ENCODE measurements around the gene EIF2B2. TPM values are rescaled to one million over a fixed set of nuclear protein-coding genes. Genes with fewer than 3 reads are reported as not detected.

EIF2B2 gene
- total and polyA plus RNA-seq, 2 experiments from 2014 or later = 39.2 to 40.5 TPM

DNA sequence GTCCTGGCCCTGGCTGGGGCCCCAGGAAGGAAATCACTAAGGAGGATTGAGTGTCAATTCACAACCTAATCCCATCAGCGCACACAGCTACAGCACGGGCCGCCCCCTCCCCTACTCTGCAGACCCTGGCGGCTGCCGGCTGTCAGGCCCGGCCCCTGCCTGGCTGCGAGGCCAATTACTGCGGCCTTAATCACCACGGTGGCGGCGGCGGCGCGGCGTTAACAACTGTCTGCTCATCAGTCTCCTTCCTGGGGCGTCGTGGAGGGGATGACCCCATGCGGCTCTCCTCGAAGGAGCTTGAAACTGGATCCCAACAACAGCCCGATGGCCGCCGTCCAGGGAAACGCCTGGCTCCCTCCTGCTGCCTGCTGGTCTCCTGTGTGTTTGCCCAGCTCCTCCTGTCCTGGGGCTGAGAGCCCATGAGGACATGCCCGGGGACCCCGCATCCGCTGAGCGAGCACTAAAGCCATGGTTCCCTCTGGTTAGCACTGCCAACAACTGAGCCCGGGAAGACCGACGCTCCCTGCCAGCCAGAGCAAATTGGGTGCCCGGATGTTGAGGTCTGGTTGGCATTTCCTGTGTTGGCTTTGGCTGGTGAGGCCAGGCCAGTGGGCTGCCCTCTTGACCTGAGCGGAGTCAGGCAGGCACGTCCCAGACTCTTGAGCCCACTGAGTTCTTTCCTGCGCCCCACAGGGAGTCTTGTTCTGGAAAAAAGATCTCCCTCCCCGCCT is 21.8 kb upstream of the EIF2B2 start (continued):
- TF ChIP-seq, protein P1, sequence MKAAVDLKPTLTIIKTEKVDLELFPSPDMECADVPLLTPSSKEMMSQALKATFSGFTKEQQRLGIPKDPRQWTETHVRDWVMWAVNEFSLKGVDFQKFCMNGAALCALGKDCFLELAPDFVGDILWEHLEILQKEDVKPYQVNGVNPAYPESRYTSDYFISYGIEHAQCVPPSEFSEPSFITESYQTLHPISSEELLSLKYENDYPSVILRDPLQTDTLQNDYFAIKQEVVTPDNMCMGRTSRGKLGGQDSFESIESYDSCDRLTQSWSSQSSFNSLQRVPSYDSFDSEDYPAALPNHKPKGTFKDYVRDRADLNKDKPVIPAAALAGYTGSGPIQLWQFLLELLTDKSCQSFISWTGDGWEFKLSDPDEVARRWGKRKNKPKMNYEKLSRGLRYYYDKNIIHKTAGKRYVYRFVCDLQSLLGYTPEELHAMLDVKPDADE (IDR thresholded peaks at IDR 0.05) = no peak
- TF ChIP-seq JUNB (IDR thresholded peaks at IDR 0.05; ENCODE audit: unreplicated experiment) (no peak), NANOG (IDR thresholded peaks at IDR 0.05; ENCODE audit: borderline replicate concordance) (no peak)
- TF ChIP-seq, protein P2, sequence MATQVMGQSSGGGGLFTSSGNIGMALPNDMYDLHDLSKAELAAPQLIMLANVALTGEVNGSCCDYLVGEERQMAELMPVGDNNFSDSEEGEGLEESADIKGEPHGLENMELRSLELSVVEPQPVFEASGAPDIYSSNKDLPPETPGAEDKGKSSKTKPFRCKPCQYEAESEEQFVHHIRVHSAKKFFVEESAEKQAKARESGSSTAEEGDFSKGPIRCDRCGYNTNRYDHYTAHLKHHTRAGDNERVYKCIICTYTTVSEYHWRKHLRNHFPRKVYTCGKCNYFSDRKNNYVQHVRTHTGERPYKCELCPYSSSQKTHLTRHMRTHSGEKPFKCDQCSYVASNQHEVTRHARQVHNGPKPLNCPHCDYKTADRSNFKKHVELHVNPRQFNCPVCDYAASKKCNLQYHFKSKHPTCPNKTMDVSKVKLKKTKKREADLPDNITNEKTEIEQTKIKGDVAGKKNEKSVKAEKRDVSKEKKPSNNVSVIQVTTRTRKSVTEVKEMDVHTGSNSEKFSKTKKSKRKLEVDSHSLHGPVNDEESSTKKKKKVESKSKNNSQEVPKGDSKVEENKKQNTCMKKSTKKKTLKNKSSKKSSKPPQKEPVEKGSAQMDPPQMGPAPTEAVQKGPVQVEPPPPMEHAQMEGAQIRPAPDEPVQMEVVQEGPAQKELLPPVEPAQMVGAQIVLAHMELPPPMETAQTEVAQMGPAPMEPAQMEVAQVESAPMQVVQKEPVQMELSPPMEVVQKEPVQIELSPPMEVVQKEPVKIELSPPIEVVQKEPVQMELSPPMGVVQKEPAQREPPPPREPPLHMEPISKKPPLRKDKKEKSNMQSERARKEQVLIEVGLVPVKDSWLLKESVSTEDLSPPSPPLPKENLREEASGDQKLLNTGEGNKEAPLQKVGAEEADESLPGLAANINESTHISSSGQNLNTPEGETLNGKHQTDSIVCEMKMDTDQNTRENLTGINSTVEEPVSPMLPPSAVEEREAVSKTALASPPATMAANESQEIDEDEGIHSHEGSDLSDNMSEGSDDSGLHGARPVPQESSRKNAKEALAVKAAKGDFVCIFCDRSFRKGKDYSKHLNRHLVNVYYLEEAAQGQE (IDR thresholded peaks at IDR 0.05; ENCODE audit: unreplicated experiment) = no peak

DNA sequence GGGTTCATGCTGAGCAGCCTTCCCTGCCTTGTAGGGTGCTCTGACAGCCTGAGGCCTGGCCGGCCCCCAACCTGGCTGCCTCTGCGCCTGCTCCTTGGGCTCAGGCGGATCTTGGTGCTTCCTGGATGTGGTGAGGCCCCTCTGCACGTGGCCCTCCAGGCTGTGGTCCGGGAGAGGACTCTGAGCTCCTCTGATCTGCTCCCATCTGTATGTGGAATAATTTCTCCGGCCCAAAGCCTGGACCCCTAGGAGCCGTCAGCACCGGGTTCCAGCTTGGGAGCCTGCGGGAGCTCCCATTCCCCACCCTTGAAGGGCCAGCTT is 21.3 kb upstream of the EIF2B2 start:
- Histone ChIP-seq H2AFZ (peak overlapping the region; percentile 94), H3K27me3 (ENCODE audit: insufficient read depth) (no peaks in the 10 kb centered on the region), H3K4me3 (no peak overlapping the region), H3K79me2 (replicated peaks; ENCODE audit: insufficient read depth) (no peaks in the 10 kb centered on the region), H3K9me2 (ENCODE audit: insufficient read depth) (no peaks in the 10 kb centered on the region), H3K4me2 (no peak overlapping the region), H3K4me1 (ENCODE audit: insufficient read depth) (peaks cover 30% of the 10 kb centered on the region), H3F3A (replicated peaks; ENCODE audit: low read depth) (peaks cover 8% of the 10 kb centered on the region; the same call in 1 of the 2 replicates), H4K20me1 (replicated peaks; ENCODE audit: insufficient read depth) (no peaks in the 10 kb centered on the region), H3K27ac (ENCODE audit: low read depth) (no peak overlapping the region), H3K36me3 (ENCODE audit: insufficient read depth) (no peaks in the 10 kb centered on the region)
- DNase-seq (ENCODE audit: low spot score) (no peak), ATAC-seq (no peak)
- H3K4me1 Mint-ChIP-seq = peaks cover 42% of the 10 kb centered on the region
- no peaks in the 10 kb centered on the region for H3K36me3 Mint-ChIP-seq (ENCODE audit: low read depth)
- H3K27me3 Mint-ChIP-seq (ENCODE audit: insufficient read depth, low read depth, poor library complexity) = peaks cover 12% of the 10 kb centered on the region
- H3K27ac Mint-ChIP-seq = no peak overlapping the region
- no peak overlapping the region for H3K4me3 Mint-ChIP-seq
- no peaks in the 10 kb centered on the region; the same call in 2 of the 3 replicates for H3K9me3 Mint-ChIP-seq
- TF ChIP-seq ZNF114 (CRISPR knock-in tag; IDR thresholded peaks at IDR 0.05) (no peak), EZH2 (IDR thresholded peaks at IDR 0.05; ENCODE audit: low read depth, unreplicated experiment) (no peak), STAT1 (IDR thresholded peaks at IDR 0.05; ENCODE audit: unreplicated experiment) (no peak), JUNB (IDR thresholded peaks at IDR 0.05; ENCODE audit: unreplicated experiment) (no peak), CREB1 (CRISPR knock-in tag; IDR thresholded peaks at IDR 0.05; ENCODE audit: low read depth) (no peak), EZH2phosphoT487 (IDR thresholded peaks at IDR 0.05; ENCODE audit: unreplicated experiment) (no peak)
- TF ChIP-seq, protein P2 (IDR thresholded peaks at IDR 0.05; ENCODE audit: unreplicated experiment) = no peak
- TF ChIP-seq, protein P3, sequence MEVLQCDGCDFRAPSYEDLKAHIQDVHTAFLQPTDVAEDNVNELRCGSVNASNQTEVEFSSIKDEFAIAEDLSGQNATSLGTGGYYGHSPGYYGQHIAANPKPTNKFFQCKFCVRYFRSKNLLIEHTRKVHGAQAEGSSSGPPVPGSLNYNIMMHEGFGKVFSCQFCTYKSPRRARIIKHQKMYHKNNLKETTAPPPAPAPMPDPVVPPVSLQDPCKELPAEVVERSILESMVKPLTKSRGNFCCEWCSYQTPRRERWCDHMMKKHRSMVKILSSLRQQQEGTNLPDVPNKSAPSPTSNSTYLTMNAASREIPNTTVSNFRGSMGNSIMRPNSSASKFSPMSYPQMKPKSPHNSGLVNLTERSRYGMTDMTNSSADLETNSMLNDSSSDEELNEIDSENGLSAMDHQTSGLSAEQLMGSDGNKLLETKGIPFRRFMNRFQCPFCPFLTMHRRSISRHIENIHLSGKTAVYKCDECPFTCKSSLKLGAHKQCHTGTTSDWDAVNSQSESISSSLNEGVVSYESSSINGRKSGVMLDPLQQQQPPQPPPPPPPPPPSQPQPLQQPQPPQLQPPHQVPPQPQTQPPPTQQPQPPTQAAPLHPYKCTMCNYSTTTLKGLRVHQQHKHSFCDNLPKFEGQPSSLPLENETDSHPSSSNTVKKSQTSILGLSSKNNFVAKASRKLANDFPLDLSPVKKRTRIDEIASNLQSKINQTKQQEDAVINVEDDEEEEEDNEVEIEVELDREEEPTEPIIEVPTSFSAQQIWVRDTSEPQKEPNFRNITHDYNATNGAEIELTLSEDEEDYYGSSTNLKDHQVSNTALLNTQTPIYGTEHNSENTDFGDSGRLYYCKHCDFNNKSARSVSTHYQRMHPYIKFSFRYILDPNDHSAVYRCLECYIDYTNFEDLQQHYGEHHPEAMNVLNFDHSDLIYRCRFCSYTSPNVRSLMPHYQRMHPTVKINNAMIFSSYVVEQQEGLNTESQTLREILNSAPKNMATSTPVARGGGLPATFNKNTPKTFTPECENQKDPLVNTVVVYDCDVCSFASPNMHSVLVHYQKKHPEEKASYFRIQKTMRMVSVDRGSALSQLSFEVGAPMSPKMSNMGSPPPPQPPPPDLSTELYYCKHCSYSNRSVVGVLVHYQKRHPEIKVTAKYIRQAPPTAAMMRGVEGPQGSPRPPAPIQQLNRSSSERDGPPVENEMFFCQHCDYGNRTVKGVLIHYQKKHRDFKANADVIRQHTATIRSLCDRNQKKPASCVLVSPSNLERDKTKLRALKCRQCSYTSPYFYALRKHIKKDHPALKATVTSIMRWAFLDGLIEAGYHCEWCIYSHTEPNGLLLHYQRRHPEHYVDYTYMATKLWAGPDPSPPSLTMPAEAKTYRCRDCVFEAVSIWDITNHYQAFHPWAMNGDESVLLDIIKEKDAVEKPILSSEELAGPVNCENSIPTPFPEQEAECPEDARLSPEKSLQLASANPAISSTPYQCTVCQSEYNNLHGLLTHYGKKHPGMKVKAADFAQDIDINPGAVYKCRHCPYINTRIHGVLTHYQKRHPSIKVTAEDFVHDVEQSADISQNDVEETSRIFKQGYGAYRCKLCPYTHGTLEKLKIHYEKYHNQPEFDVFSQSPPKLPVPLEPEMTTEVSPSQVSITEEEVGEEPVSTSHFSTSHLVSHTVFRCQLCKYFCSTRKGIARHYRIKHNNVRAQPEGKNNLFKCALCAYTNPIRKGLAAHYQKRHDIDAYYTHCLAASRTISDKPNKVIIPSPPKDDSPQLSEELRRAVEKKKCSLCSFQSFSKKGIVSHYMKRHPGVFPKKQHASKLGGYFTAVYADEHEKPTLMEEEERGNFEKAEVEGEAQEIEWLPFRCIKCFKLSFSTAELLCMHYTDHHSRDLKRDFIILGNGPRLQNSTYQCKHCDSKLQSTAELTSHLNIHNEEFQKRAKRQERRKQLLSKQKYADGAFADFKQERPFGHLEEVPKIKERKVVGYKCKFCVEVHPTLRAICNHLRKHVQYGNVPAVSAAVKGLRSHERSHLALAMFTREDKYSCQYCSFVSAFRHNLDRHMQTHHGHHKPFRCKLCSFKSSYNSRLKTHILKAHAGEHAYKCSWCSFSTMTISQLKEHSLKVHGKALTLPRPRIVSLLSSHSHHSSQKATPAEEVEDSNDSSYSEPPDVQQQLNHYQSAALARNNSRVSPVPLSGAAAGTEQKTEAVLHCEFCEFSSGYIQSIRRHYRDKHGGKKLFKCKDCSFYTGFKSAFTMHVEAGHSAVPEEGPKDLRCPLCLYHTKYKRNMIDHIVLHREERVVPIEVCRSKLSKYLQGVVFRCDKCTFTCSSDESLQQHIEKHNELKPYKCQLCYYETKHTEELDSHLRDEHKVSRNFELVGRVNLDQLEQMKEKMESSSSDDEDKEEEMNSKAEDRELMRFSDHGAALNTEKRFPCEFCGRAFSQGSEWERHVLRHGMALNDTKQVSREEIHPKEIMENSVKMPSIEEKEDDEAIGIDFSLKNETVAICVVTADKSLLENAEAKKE (CRISPR knock-in tag; IDR thresholded peaks at IDR 0.05) = no peak

All from GM23338 (cell line).